ENCODE measurements around the gene EYA2. TPM values are rescaled to one million over a fixed set of nuclear protein-coding genes. Genes with fewer than 3 reads are reported as not detected.

The EYA2 gene
- total and polyA plus RNA-seq, 12 donors = 0.26 to 1.9 (median 0.70) TPM

GRCh38 chr20:47088335-47088734, 193.7 kb downstream of the EYA2 start:
- Histone ChIP-seq H3K27ac (no peak overlapping the region), H3K27me3 (no peaks in the 10 kb centered on the region), H3K4me3 (no peak overlapping the region), H3K9me3 (peaks cover 0 to 12% (median 6%) of the 10 kb centered on the region in 11 donors), H3K36me3 (no peaks in the 10 kb centered on the region), H3K4me1 (peaks cover 0 to 6% (median 0%) of the 10 kb centered on the region in 9 donors)
- no peak for DNase-seq
- TF ChIP-seq, protein P1, sequence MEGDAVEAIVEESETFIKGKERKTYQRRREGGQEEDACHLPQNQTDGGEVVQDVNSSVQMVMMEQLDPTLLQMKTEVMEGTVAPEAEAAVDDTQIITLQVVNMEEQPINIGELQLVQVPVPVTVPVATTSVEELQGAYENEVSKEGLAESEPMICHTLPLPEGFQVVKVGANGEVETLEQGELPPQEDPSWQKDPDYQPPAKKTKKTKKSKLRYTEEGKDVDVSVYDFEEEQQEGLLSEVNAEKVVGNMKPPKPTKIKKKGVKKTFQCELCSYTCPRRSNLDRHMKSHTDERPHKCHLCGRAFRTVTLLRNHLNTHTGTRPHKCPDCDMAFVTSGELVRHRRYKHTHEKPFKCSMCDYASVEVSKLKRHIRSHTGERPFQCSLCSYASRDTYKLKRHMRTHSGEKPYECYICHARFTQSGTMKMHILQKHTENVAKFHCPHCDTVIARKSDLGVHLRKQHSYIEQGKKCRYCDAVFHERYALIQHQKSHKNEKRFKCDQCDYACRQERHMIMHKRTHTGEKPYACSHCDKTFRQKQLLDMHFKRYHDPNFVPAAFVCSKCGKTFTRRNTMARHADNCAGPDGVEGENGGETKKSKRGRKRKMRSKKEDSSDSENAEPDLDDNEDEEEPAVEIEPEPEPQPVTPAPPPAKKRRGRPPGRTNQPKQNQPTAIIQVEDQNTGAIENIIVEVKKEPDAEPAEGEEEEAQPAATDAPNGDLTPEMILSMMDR (IDR thresholded peaks at IDR 0.05) = no peak
- intact Hi-C loops (cut with DNase I) = no loop called here
- 93% methylated on average over 7 of the region's 7 CpGs for WGBS, 2 donors
- no peak for ATAC-seq

- Histone ChIP-seq H3K27ac (no peak overlapping the region), H3K9me3 (peaks cover 0 to 12% (median 6%) of the 10 kb centered on the region in 11 donors), H3K36me3 (no peaks in the 10 kb centered on the region), H3K4me1 (peaks cover 0 to 6% (median 0%) of the 10 kb centered on the region in 9 donors), H3K4me3 (no peak overlapping the region), H3K27me3 (no peaks in the 10 kb centered on the region)
- TF ChIP-seq, protein P1 (IDR thresholded peaks at IDR 0.05) = no peak
- intact Hi-C loops (cut with DNase I) = no loop called here
- WGBS, 2 donors = 93 to 96% methylated on average over 15 of the region's 15 CpGs
- ATAC-seq = no peak
- no peak for DNase-seq
These were observed 194.5 kb downstream of the EYA2 start for GRCh38 chr20:47089151-47089550.

- ATAC-seq (no peak), DNase-seq (no peak)
- WGBS, 2 donors = 85 to 88% methylated on average over 5 of the region's 5 CpGs
- intact Hi-C loops (cut with DNase I) = no loop called here
- Histone ChIP-seq H3K4me3 (no peak overlapping the region), H3K4me1 (peaks cover 0 to 6% (median 0%) of the 10 kb centered on the region in 9 donors), H3K27me3 (no peaks in the 10 kb centered on the region), H3K9me3 (peaks cover 0 to 23% (median 6%) of the 10 kb centered on the region in 11 donors), H3K27ac (no peak overlapping the region), H3K36me3 (no peaks in the 10 kb centered on the region)
- TF ChIP-seq, protein P1 (IDR thresholded peaks at IDR 0.05) = no peak
These were observed 196.2 kb downstream of the EYA2 start for GRCh38 chr20:47090835-47091234.

- no peak overlapping the region for H3K27ac ChIP-seq
- DNase-seq (no peak), ATAC-seq (no peak)
- no peaks in the 10 kb centered on the region for H3K36me3 ChIP-seq
- 63 to 67% methylated on average over 13 of the region's 13 CpGs for WGBS, 2 donors
- peaks cover 0 to 2% (median 0%) of the 10 kb centered on the region in 9 donors for H3K4me1 ChIP-seq
- H3K4me3 ChIP-seq = no peak overlapping the region
- intact Hi-C loops (cut with DNase I) = no loop called here
- TF ChIP-seq, protein P1 (IDR thresholded peaks at IDR 0.05) = no peak
- peaks cover 0 to 5% (median 0%) of the 10 kb centered on the region in 7 donors for H3K27me3 ChIP-seq
- peaks cover 0 to 24% (median 6%) of the 10 kb centered on the region in 11 donors for H3K9me3 ChIP-seq
These were observed 198.8 kb downstream of the EYA2 start for GRCh38 chr20:47093320-47093966.
